AG20443 (cell line): ENCODE data around the gene LSM10.
A peak's percentile ranks its signal among the peaks of the same experiment; 100 is the strongest.

Experiments used
- DNase-seq: peaks from one replicate; pipeline ENCODE4 v3.0.0; 2012; ENCODE audit warnings: low spot score, mixed read lengths

The LSM10 gene

GRCh38 chr1:36408479-36408878 is 10.8 kb upstream of the LSM10 start:
- DNase-seq, result no peak

DNA sequence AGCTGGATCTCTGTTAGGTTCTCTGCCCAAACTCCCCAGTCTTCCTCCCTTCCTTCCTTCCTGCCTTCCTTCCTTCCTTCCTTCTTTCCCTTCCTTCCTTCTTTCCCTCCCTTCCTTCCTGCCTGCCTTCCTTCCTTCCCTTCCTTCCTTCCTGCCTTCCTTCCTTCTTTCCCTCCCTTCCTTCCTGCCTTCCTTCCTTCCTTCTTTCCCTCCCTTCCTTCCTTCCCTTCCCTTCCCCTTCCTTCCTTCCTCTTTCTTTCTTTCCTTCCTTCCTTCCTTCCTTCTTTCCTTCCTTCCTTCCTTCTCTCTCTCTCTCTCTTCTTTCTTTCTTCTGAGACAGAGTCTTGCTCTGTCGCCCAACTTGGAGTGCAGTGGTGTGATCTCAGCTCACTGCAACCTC is 8.7 kb upstream of the LSM10 start:
- DNase-seq, result no peak

GRCh38 chr1:36402504-36402890 is 4.8 kb upstream of the LSM10 start:
- no peak for DNase-seq

- DNase-seq, result no peak
Measured at GRCh38 chr1:36401602-36402503, 4.1 kb upstream of the LSM10 start.

DNA sequence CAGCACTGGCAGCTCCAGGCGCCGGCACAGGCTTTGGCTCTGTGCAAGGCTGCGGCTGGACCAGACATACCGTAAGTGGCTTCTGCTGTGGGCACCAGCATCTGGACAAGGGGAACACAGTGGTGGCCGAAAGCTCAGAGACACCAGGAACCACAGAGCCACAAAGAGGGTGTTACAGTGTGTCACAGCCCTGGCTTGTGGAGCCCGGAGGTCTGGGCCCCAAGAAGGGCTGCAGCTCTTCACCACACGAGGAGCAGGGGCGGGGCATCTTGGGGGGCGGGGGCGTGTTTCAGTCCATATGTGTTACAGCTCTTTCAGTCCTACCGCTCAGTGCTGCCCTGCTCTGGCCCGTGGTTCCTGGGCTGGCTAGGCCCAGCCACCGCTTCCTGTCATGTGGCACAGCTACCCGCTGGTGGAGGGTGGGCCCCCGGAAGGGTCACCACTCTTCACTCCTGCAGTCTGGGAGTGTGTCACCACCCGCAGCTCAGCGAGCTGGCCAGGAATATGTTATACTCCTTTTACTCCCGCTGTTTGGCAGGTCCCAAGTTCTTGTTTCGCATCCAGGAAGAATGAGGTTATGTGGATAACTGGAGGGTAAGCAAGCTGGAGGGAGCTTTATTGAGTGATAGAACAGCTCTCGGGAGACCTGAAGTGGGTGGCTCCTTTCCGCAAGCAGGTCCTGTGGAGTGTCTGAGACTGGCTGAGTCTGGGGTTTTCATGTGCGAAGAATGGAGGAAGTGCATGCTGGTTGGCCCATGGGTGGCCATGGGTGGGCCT is 3.3 kb upstream of the LSM10 start:
- peak; percentile 95 for DNase-seq

DNA sequence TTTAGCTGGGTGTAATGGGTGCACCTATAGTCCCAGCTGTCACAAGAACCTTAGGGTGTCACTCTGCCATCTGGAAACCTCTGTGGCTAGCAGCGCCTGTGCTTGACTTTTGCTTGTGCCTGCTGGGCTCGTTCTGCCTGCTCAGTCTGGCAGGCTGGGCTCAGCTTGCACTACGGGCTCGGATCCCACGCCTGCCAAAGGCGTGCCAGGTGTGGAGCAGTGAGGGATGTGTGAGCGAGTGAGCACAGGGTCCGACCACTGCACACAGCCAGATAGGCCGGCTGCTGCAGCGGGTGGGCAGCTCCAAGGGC is 2.8 kb upstream of the LSM10 start:
- no peak for DNase-seq

DNA sequence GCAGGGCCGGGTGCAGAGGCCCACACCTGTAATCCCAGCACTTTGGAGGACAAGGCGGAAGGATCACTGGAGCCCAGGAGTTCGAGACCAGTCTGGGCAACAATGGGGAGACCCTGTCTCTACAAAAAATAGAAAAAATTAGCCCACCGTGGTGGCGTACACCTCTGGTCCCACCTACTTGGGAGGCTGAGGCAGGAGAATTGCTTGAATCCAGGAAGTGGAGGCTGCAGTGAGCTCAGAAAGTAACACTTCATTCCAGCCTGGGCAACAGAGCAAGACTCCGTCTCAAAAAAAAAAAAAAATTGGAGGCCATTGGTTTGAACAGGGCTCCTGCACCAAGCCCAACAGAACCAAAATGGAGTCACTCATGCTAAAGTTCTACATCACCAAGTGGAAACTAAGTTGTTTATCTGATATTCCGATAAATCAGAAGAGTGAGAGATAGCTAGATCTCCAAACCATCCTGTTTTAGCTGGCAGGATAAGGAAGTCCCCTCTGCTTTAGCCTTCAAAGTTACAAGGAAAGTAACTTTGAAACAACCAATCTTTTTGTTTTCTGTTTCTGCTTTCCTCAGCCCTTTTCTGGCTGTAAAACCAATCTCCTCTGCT is 766 bp upstream of the LSM10 start:
- DNase-seq, result no peak

- DNase-seq, result no peak
Measured at GRCh38 chr1:36397083-36397377, 678 bp downstream of the LSM10 start.

DNA sequence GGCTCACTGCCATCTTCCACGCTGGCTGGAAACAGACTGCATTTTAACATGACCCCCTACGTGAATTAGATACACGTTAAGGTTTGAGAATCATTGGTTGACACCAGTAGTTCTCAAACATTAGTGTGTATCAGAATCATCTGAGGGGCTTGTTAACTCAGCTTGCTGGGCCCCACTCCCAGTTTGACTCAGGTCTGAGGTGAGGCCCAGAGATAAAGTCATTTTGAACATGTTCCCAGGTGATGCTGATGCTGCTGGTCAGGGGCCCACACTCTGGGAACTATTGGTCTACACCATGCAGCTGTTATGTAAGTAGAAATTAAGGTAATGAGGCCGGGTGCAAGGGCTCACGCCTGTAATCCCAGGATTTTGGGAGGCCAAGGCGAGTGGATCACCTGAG is 1.3 kb downstream of the LSM10 start:
- DNase-seq, result no peak

- DNase-seq, result no peak
Measured at GRCh38 chr1:36393686-36394085, 4.0 kb downstream of the LSM10 start.

DNA sequence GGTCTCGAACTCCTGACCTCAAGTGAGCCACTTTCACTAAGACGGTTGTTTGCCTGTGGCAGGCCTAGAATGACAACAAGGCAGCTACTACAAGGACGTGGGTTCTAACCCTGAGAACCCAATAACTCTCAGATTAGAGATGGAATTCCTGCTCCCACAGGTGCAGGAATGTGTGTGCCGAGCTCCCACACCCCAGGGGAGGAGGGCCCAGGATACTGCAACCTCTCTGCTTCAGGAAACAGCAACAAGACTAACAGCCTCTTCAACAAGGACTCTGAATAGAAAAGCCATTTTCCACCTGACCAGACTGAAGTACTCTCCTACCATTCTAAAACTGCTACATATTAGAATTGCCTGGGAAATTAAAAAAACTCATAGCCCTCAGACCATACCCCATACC is 4.9 kb downstream of the LSM10 start:
- DNase-seq, result no peak

GRCh38 chr1:36391271-36391670 is 6.4 kb downstream of the LSM10 start:
- DNase-seq, result no peak

DNA sequence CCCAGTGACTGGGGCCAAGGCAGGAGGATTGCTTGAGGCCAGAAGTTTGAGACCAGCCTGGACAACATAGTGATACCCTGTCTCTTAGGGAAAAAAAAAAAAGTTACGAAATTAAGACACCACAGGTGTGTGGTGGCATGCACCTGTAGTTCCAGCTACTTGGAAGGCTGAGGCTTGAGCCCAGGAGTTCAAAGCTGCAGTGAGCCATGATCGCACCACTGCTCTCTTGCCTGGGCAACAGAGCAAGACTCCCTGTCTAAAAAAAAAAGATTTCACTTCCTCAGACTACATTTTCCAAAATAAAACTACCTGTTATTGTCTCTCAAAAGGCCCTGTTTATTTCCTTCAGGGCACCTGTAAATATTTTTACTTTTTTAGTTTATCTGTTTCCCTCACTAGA is 7.3 kb downstream of the LSM10 start:
- DNase-seq, result no peak

GRCh38 chr1:36389999-36390398 is 7.7 kb downstream of the LSM10 start:
- no peak for DNase-seq

DNA sequence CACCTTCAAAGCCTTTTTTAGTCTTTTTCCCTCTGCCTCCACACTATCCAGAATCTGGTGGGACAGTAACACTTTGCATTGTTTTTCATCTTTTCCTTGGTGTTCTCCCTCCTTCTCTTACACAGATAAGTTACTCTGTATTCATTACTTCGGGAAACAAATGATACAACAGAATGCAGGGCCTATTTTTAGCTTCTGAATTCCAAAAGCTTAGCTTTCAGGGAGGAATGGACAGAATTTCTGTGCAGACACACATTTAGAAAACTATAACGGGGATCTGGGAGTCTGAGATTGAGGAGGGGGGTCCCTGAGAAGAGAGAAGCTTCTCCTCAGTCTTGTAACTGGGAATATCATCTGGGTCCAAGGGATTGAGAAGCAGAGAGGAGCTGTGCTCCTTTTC is 8.4 kb downstream of the LSM10 start:
- no peak for DNase-seq

GRCh38 chr1:36387141-36387949 is 10.4 kb downstream of the LSM10 start:
- peak; percentile 71 for DNase-seq

DNA sequence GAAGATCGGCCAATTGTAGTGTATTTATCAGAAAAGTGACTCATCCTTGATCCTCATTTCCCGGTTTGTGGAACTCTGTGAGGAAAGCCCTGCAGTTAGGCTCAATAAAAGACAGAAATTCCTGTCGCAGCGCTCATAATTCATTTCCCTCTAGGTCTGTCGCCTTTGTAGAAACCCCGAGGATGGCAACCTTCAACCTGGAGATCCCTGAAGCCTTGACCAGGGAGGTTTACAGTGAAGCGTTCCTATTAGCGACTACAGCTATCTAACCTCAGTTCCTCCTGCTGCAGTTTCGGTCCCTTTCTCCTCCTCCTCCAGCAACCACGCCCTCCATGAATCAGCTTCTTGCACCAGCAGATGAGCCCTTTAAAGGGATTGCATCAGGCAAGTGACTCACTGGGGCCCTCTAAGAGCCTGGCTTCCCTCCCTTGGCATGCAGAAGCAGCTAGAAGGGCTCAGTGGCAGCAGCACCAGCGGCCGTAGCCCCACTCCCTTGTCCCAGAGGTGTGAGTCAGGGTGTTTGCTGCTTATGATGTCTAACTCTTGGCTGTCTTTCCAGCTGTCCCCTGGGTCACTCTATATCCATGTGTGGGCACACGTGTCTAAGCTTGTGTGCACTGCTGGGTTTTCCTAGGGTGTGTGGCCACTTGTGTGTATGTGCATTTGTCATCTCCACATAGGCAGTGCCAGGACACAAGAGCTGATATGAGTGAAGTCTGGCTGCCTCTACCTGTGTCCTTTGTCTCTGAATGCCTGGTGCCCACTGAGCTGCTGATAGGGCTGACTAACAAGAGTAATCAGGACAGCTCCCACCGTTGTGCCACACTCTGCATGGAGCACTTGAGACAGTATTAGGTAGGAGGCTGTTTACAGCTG is 11.2 kb downstream of the LSM10 start:
- DNase-seq, result peak; percentile 95

DNA sequence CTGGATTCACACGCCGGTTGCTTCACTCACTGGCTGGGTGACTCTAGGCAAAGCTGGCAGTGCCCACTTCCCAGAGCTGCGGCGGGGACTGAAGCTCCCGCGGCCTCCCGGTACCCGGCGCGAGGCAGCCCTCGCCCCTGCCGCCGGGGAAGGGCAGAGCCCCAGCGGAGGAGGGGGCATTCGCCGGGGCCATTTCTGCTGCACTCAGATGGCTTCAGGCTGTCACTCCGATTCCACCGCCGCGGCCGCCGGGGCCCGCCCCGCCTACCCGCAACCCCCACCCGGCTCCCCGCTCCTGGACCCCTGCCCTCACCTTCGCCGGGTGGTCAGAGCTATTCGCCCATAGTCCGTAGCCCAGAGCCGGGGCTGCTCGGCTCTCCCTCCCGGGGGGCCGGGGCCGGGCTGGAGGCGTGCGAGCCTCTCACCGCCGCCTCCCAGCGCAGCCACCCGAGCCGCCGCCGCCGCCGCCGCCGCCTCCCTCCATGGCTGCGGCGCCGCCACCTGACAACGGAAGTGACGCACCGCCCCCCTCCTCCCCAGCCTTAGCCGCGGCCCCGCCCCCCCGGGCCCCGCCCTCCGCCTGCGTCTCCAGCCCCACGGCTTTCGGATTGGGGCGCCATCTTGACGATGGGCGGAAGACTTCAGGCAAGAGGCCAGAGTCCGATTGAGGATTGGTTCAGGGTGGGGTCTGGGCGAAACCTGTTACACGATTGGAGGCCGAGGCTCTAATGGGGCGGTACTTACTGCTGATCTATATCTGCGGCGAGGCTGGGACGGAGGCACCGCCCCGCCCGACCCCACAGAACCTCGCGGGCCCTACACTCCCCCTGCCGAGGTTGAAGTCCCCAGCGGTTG is 12.1 kb downstream of the LSM10 start, which contains the start of gene STK40:
Gene STK40 (minus strand): TSS at position 515 of the 855 bp plus-strand sequence. CDS start 24,592 bp downstream, outside the sequence.
- DNase-seq, result peak; percentile 95

DNA sequence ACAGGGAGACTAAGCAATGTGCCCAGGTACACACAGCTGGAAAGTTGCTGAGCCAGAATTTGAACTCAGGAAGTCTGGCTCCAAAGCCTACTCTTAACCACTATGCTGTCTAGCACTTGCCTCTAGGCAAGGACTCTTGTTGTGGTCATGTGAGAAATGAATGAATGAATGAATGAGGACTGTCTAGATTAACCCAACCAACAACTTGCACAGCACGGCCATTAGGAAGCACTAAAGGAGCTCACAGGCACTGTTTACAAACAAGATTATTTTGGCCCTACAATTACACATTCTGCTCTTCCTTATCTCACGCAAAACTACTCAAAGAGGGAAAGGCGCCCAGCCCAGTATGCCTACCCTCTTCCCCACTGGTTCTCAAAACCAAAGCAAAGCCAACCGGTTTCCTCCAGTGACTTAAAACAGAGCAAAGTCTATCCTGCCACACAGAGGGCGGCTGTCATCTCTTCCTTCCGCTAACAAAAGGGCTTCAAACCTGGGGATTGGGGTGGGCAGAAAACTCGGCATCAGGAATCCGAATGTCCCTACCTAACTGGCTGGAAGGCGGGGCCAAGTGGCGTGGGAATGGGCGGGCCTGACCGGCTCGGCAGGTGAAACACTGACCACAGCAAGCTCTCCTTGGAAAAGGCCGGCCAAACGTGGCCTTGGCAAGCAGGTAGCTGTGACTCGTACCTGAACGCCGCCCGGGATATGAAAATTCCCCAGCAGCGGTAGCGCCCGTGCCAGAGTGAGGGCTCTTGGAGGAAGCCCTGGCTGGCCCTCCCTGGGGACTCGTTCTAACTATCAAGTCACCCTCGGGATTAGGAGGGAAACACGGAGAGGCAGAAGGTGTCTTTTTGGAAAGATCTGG is 12.9 kb downstream of the LSM10 start:
- no peak for DNase-seq
